ENCODE results near the gene DYNC1I1. TPM values are rescaled to one million over a fixed set of nuclear protein-coding genes. Genes with fewer than 3 reads are reported as not detected.
A peak's percentile ranks its signal among the peaks of the same experiment; 100 is the strongest.

The DYNC1I1 gene
- total and polyA plus RNA-seq, 2 donors = 2.5 to 6.3 TPM

- Histone ChIP-seq H3K4me1 (ENCODE audit: control insufficient read depth in 2 of 2, insufficient read depth in 2 of 2, low read length in 2 of 2) (no peaks in the 10 kb centered on the region), H3K36me3 (ENCODE audit: control insufficient read depth in 2 of 2, insufficient read depth in 2 of 2, low read length in 1 of 2) (no peaks in the 10 kb centered on the region), H3K27ac (ENCODE audit: low read depth in 1 of 2, low read length in 1 of 2) (no peak overlapping the region), H3K4me3 (ENCODE audit: low read length in 2 of 2) (no peak overlapping the region), H3K27me3 (ENCODE audit: control insufficient read depth in 2 of 2, insufficient read depth in 1 of 2, low read length in 1 of 2) (no peaks in the 10 kb centered on the region), H3K9me3 (ENCODE audit: control insufficient read depth in 2 of 2, insufficient read depth in 1 of 2, low read length in 1 of 2) (no peaks in the 10 kb centered on the region)
- DNase-seq (ENCODE audit: low read depth in 6 of 9, low spot score in 9 of 9) = no peak
Measured at GRCh38 chr7:95753440-95753839, 18.9 kb upstream of the DYNC1I1 start.

GRCh38 chr7:95755277-95755934 is 16.9 kb upstream of the DYNC1I1 start:
- no peak overlapping the region for H3K4me3 ChIP-seq (ENCODE audit: low read length in 2 of 2)
- no peaks in the 10 kb centered on the region for H3K36me3 ChIP-seq (ENCODE audit: control insufficient read depth in 2 of 2, insufficient read depth in 2 of 2, low read length in 1 of 2)
- no peak overlapping the region for H3K27ac ChIP-seq (ENCODE audit: low read depth in 1 of 2, low read length in 1 of 2)
- H3K4me1 ChIP-seq (ENCODE audit: control insufficient read depth in 2 of 2, insufficient read depth in 2 of 2, low read length in 2 of 2) = no peaks in the 10 kb centered on the region
- DNase-seq (ENCODE audit: low read depth in 6 of 9, low spot score in 9 of 9) = no peak
- WGBS = 90% methylated on average over 6 of the region's 6 CpGs
- no peaks in the 10 kb centered on the region for H3K9me3 ChIP-seq (ENCODE audit: control insufficient read depth in 2 of 2, insufficient read depth in 1 of 2, low read length in 1 of 2)
- no peaks in the 10 kb centered on the region for H3K27me3 ChIP-seq (ENCODE audit: control insufficient read depth in 2 of 2, insufficient read depth in 1 of 2, low read length in 1 of 2)

GRCh38 chr7:95758187-95758586 is 14.2 kb upstream of the DYNC1I1 start:
- Histone ChIP-seq H3K4me3 (ENCODE audit: low read length in 2 of 2) (no peak overlapping the region), H3K4me1 (ENCODE audit: control insufficient read depth in 2 of 2, insufficient read depth in 2 of 2, low read length in 2 of 2) (no peaks in the 10 kb centered on the region), H3K36me3 (ENCODE audit: control insufficient read depth in 2 of 2, insufficient read depth in 2 of 2, low read length in 1 of 2) (no peaks in the 10 kb centered on the region), H3K27me3 (ENCODE audit: control insufficient read depth in 2 of 2, insufficient read depth in 1 of 2, low read length in 1 of 2) (no peaks in the 10 kb centered on the region), H3K9me3 (ENCODE audit: control insufficient read depth in 2 of 2, insufficient read depth in 1 of 2, low read length in 1 of 2) (no peaks in the 10 kb centered on the region), H3K27ac (ENCODE audit: low read depth in 1 of 2, low read length in 1 of 2) (no peak overlapping the region)
- DNase-seq (ENCODE audit: low read depth in 6 of 9, low spot score in 9 of 9) = no peak
- 87% methylated on average over 3 of the region's 3 CpGs for WGBS

- Histone ChIP-seq H3K27me3 (ENCODE audit: control insufficient read depth in 2 of 2, insufficient read depth in 1 of 2, low read length in 1 of 2) (no peaks in the 10 kb centered on the region), H3K4me3 (ENCODE audit: low read length in 2 of 2) (no peak overlapping the region), H3K27ac (ENCODE audit: low read depth in 1 of 2, low read length in 1 of 2) (no peak overlapping the region), H3K4me1 (ENCODE audit: control insufficient read depth in 2 of 2, insufficient read depth in 2 of 2, low read length in 2 of 2) (no peaks in the 10 kb centered on the region), H3K36me3 (ENCODE audit: control insufficient read depth in 2 of 2, insufficient read depth in 2 of 2, low read length in 1 of 2) (no peaks in the 10 kb centered on the region), H3K9me3 (ENCODE audit: control insufficient read depth in 2 of 2, insufficient read depth in 1 of 2, low read length in 1 of 2) (no peaks in the 10 kb centered on the region)
- 91% methylated on average over 2 of the region's 2 CpGs for WGBS
- DNase-seq (ENCODE audit: low read depth in 6 of 9, low spot score in 9 of 9) = no peak
Measured at GRCh38 chr7:95766086-95766485, 6.3 kb upstream of the DYNC1I1 start.

GRCh38 chr7:95766657-95767056 is 5.7 kb upstream of the DYNC1I1 start:
- Histone ChIP-seq H3K4me3 (ENCODE audit: low read length in 2 of 2) (no peak overlapping the region), H3K27me3 (ENCODE audit: control insufficient read depth in 2 of 2, insufficient read depth in 1 of 2, low read length in 1 of 2) (peaks cover 0 to 2% of the 10 kb centered on the region in 2 donors), H3K9me3 (ENCODE audit: control insufficient read depth in 2 of 2, insufficient read depth in 1 of 2, low read length in 1 of 2) (no peaks in the 10 kb centered on the region), H3K27ac (ENCODE audit: low read depth in 1 of 2, low read length in 1 of 2) (no peak overlapping the region), H3K36me3 (ENCODE audit: control insufficient read depth in 2 of 2, insufficient read depth in 2 of 2, low read length in 1 of 2) (no peaks in the 10 kb centered on the region), H3K4me1 (ENCODE audit: control insufficient read depth in 2 of 2, insufficient read depth in 2 of 2, low read length in 2 of 2) (no peaks in the 10 kb centered on the region)
- 99% methylated on average over 1 of the region's 1 CpG for WGBS
- no peak for DNase-seq (ENCODE audit: low read depth in 6 of 9, low spot score in 9 of 9)

- no peaks in the 10 kb centered on the region for H3K9me3 ChIP-seq (ENCODE audit: control insufficient read depth in 2 of 2, insufficient read depth in 1 of 2, low read length in 1 of 2)
- peak in 1 of 9 donors; percentile 2 for DNase-seq (ENCODE audit: low read depth in 6 of 9, low spot score in 9 of 9)
- H3K27ac ChIP-seq (ENCODE audit: low read depth in 1 of 2, low read length in 1 of 2) = no peak overlapping the region
- H3K4me1 ChIP-seq (ENCODE audit: control insufficient read depth in 2 of 2, insufficient read depth in 2 of 2, low read length in 2 of 2) = peaks cover 0 to 3% of the 10 kb centered on the region in 2 donors
- 27% methylated on average over 45 of the region's 45 CpGs for WGBS
- H3K27me3 ChIP-seq (ENCODE audit: control insufficient read depth in 2 of 2, insufficient read depth in 1 of 2, low read length in 1 of 2) = peaks cover 9 to 34% of the 10 kb centered on the region in 2 donors
- H3K4me3 ChIP-seq (ENCODE audit: low read length in 2 of 2) = peak overlapping the region; percentile 22 to 44
- H3K36me3 ChIP-seq (ENCODE audit: control insufficient read depth in 2 of 2, insufficient read depth in 2 of 2, low read length in 1 of 2) = no peaks in the 10 kb centered on the region
Measured at GRCh38 chr7:95772771-95773581, 622 bp downstream of the DYNC1I1 start.

GRCh38 chr7:95776561-95777185 is 4.3 kb downstream of the DYNC1I1 start:
- Histone ChIP-seq H3K4me3 (ENCODE audit: low read length in 2 of 2) (no peak overlapping the region), H3K4me1 (ENCODE audit: control insufficient read depth in 2 of 2, insufficient read depth in 2 of 2, low read length in 2 of 2) (peaks cover 0 to 3% of the 10 kb centered on the region in 2 donors), H3K36me3 (ENCODE audit: control insufficient read depth in 2 of 2, insufficient read depth in 2 of 2, low read length in 1 of 2) (no peaks in the 10 kb centered on the region), H3K27ac (ENCODE audit: low read depth in 1 of 2, low read length in 1 of 2) (no peak overlapping the region), H3K27me3 (ENCODE audit: control insufficient read depth in 2 of 2, insufficient read depth in 1 of 2, low read length in 1 of 2) (peaks cover 9 to 32% of the 10 kb centered on the region in 2 donors), H3K9me3 (ENCODE audit: control insufficient read depth in 2 of 2, insufficient read depth in 1 of 2, low read length in 1 of 2) (no peaks in the 10 kb centered on the region)
- no peak for DNase-seq (ENCODE audit: low read depth in 6 of 9, low spot score in 9 of 9)
- WGBS = 94% methylated on average over 2 of the region's 2 CpGs

- no peak for DNase-seq (ENCODE audit: low read depth in 6 of 9, low spot score in 9 of 9)
- no peak overlapping the region for H3K27ac ChIP-seq (ENCODE audit: low read depth in 1 of 2, low read length in 1 of 2)
- no peaks in the 10 kb centered on the region for H3K36me3 ChIP-seq (ENCODE audit: control insufficient read depth in 2 of 2, insufficient read depth in 2 of 2, low read length in 1 of 2)
- no peaks in the 10 kb centered on the region for H3K9me3 ChIP-seq (ENCODE audit: control insufficient read depth in 2 of 2, insufficient read depth in 1 of 2, low read length in 1 of 2)
- WGBS = 89% methylated on average over 7 of the region's 7 CpGs
- peaks cover 0 to 1% of the 10 kb centered on the region in 2 donors for H3K4me1 ChIP-seq (ENCODE audit: control insufficient read depth in 2 of 2, insufficient read depth in 2 of 2, low read length in 2 of 2)
- no peak overlapping the region for H3K4me3 ChIP-seq (ENCODE audit: low read length in 2 of 2)
- peaks cover 7 to 26% of the 10 kb centered on the region in 2 donors for H3K27me3 ChIP-seq (ENCODE audit: control insufficient read depth in 2 of 2, insufficient read depth in 1 of 2, low read length in 1 of 2)
Measured at GRCh38 chr7:95777269-95777668, 4.9 kb downstream of the DYNC1I1 start.

- Histone ChIP-seq H3K4me1 (ENCODE audit: control insufficient read depth in 2 of 2, insufficient read depth in 2 of 2, low read length in 2 of 2) (no peaks in the 10 kb centered on the region), H3K36me3 (ENCODE audit: control insufficient read depth in 2 of 2, insufficient read depth in 2 of 2, low read length in 1 of 2) (no peaks in the 10 kb centered on the region), H3K27me3 (ENCODE audit: control insufficient read depth in 2 of 2, insufficient read depth in 1 of 2, low read length in 1 of 2) (peaks cover 0 to 3% of the 10 kb centered on the region in 2 donors), H3K4me3 (ENCODE audit: low read length in 2 of 2) (no peak overlapping the region), H3K27ac (ENCODE audit: low read depth in 1 of 2, low read length in 1 of 2) (no peak overlapping the region), H3K9me3 (ENCODE audit: control insufficient read depth in 2 of 2, insufficient read depth in 1 of 2, low read length in 1 of 2) (no peaks in the 10 kb centered on the region)
- 84% methylated on average over 5 of the region's 5 CpGs for WGBS
- no peak for DNase-seq (ENCODE audit: low read depth in 6 of 9, low spot score in 9 of 9)
Measured at GRCh38 chr7:95780665-95781064, 8.3 kb downstream of the DYNC1I1 start.
